BJ (cell line): ENCODE results near the gene HAUS5. TPM values are rescaled to one million over a fixed set of nuclear protein-coding genes. Genes with fewer than 3 reads are reported as not detected.

ENCODE experiments used
- CTCF ChIA-PET: fragments of 350-600 bp; formaldehyde crosslinking; extraction: SDS; loops from one replicate; lab custom pipeline; 2021; ENCODE audit warnings: antibody characterized with exemption, inconsistent platforms; lab: Yijun Ruan, JAX
- POLR2A ChIA-PET: fragments of 300-600 bp; sonication (Branson Sonifier 250); formaldehyde crosslinking; extraction: SDS; loops from one replicate; lab custom pipeline; 2021; ENCODE audit warnings: antibody characterized with exemption; lab: Charles Lee
- DNase-seq: peaks from one replicate; pipeline ENCODE4 v3.0.0-alpha.2; 2011; ENCODE audit warnings: low read depth
- H3K27me3 ChIP-seq: 2 replicates; pipeline ENCODE4 v1.6.0; 2011; ENCODE audit warnings: low read length; ENCODE audit not compliant: control insufficient read depth, insufficient read depth
- H3K36me3 ChIP-seq: 2 replicates; pipeline ENCODE4 v1.5.1; 2011; ENCODE audit warnings: low read length; ENCODE audit not compliant: control insufficient read depth, insufficient read depth
- H3K4me3 ChIP-seq: 2 replicates; pipeline ENCODE4 v1.5.1; 2011; ENCODE audit warnings: low read depth, mild to moderate bottlenecking, control low read depth, low read length
- CTCF ChIP-seq: IDR thresholded peaks from 2 replicates; pipeline ENCODE4 v1.5.1; 2011; ENCODE audit warnings: low read depth, mild to moderate bottlenecking, control low read depth, inconsistent platforms, low read length, moderate library complexity; ENCODE audit not compliant: insufficient read depth
- polyA plus RNA-seq: library from polyadenylated mRNA; depleted of rRNA; stranded (reverse); fragments of >200 nt; gene quantifications from 2 replicates; pipeline ENCODE4 v1.2.3, GENCODE V29; 2011; rRNA removed

Gene HAUS5
- polyA plus RNA-seq, 1 experiment: 3.9 TPM

- ChIA-PET POLR2A (no interaction called here), CTCF (no interaction called here)
- Histone ChIP-seq H3K27me3 (peaks cover 6% of the 10 kb centered on the region), H3K4me3 (no peak overlapping the region), H3K36me3 (no peaks in the 10 kb centered on the region)
- DNase-seq: no peak
- TF ChIP-seq CTCF: no peak
Observed at GRCh38 chr19:35670686-35671085, 58.2 kb downstream of the HAUS5 start.

GRCh38 chr19:35671818-35672217, 59.3 kb downstream of the HAUS5 start:
- DNase-seq: no peak
- CTCF ChIA-PET: no interaction called here

GRCh38 chr19:35673121-35673804, 60.7 kb downstream of the HAUS5 start:
- ChIA-PET CTCF (interaction anchor here (0.6 to 1.0 kb wide), 3 partner anchors 11 to 38 kb away, joined by 3 to 6 read pairs (median 3); no protein-coding TSS in a partner anchor), POLR2A (interaction anchor here (0.5 kb wide), 1 partner anchor 464 kb away, joined by 4 read pairs; no protein-coding TSS in a partner anchor)
- no peak for DNase-seq
- Histone ChIP-seq H3K27me3 (peaks cover 6% of the 10 kb centered on the region), H3K4me3 (peak overlapping the region; percentile 39), H3K36me3 (no peaks in the 10 kb centered on the region)
- TF ChIP-seq CTCF: no peak

More at GRCh38 chr19:35671818-35672217, 59.3 kb downstream of the HAUS5 start:
- Histone ChIP-seq H3K4me3 (no peak overlapping the region), H3K27me3 (peaks cover 6% of the 10 kb centered on the region), H3K36me3 (no peaks in the 10 kb centered on the region)
- POLR2A ChIA-PET: no interaction called here
- no peak for TF ChIP-seq CTCF

Other genes starting within 250 kb of the HAUS5 start
- not detected in 2 replicates for gene GPR42, start 241.7 kb upstream of the HAUS5 start, polyA plus RNA-seq
- gene FFAR2, start 164.5 kb upstream of the HAUS5 start, polyA plus RNA-seq: not detected in 2 replicates
- gene KRTDAP, start 122.3 kb upstream of the HAUS5 start, polyA plus RNA-seq: not detected in 2 replicates
- 1.0 and 1.5 TPM in 2 replicates for gene DMKN, start 99.1 kb upstream of the HAUS5 start, polyA plus RNA-seq
- gene SBSN, start 84.4 kb upstream of the HAUS5 start, polyA plus RNA-seq: 0.70 and 1.6 TPM in 2 replicates
- not detected in 2 replicates for gene GAPDHS, start 79.3 kb upstream of the HAUS5 start, polyA plus RNA-seq
- gene TMEM147, start 67.1 kb upstream of the HAUS5 start, polyA plus RNA-seq: 167 and 200 TPM in 2 replicates
- not detected in 2 replicates for gene ATP4A, start 49.1 kb upstream of the HAUS5 start, polyA plus RNA-seq
- gene PMIS2, start 26.6 kb upstream of the HAUS5 start, polyA plus RNA-seq: not detected in 2 replicates
- gene RBM42, start 16.3 kb downstream of the HAUS5 start, polyA plus RNA-seq: 36.8 and 52.6 TPM in 2 replicates
- gene ETV2, start 29.0 kb downstream of the HAUS5 start, polyA plus RNA-seq: 0.47 and 0.54 TPM in 2 replicates
- gene COX6B1, start 35.6 kb downstream of the HAUS5 start, polyA plus RNA-seq: 463 and 510 TPM in 2 replicates
- 0.17 and 0.39 TPM in 2 replicates for gene UPK1A, start 53.8 kb downstream of the HAUS5 start, polyA plus RNA-seq
- gene ZBTB32, start 91.8 kb downstream of the HAUS5 start, polyA plus RNA-seq: not detected in 2 replicates
- 6.1 and 13.3 TPM in 2 replicates for gene KMT2B, start 105.3 kb downstream of the HAUS5 start, polyA plus RNA-seq
- gene IGFLR1, start 129.7 kb downstream of the HAUS5 start, polyA plus RNA-seq: 1.1 and 1.9 TPM in 2 replicates
- gene U2AF1L4, start 132.7 kb downstream of the HAUS5 start, polyA plus RNA-seq: 18.3 and 20.3 TPM in 2 replicates
- 65.4 and 76.2 TPM in 2 replicates for gene PSENEN, start 132.9 kb downstream of the HAUS5 start, polyA plus RNA-seq
- 8.9 and 15.0 TPM in 2 replicates for gene LIN37, start 135.8 kb downstream of the HAUS5 start, polyA plus RNA-seq
- gene HSPB6, start 144.3 kb downstream of the HAUS5 start, polyA plus RNA-seq: 21.0 and 27.2 TPM in 2 replicates
- gene PROSER3, start 145.4 kb downstream of the HAUS5 start, polyA plus RNA-seq: 6.9 and 9.4 TPM in 2 replicates
- 1.1 and 3.6 TPM in 2 replicates for gene ARHGAP33, start 162.8 kb downstream of the HAUS5 start, polyA plus RNA-seq
- gene PRODH2, start 200.1 kb downstream of the HAUS5 start, polyA plus RNA-seq: not detected in 2 replicates
- not detected in 2 replicates for gene NPHS1, start 239.8 kb downstream of the HAUS5 start, polyA plus RNA-seq
- gene KIRREL2, start 244.2 kb downstream of the HAUS5 start, polyA plus RNA-seq: 0.05 TPM in 1 of 2 replicates, not detected in the other